ENCODE results near the gene E2F2.
A peak's percentile ranks its signal among the peaks of the same experiment; 100 is the strongest.

E2F2 gene

DNA sequence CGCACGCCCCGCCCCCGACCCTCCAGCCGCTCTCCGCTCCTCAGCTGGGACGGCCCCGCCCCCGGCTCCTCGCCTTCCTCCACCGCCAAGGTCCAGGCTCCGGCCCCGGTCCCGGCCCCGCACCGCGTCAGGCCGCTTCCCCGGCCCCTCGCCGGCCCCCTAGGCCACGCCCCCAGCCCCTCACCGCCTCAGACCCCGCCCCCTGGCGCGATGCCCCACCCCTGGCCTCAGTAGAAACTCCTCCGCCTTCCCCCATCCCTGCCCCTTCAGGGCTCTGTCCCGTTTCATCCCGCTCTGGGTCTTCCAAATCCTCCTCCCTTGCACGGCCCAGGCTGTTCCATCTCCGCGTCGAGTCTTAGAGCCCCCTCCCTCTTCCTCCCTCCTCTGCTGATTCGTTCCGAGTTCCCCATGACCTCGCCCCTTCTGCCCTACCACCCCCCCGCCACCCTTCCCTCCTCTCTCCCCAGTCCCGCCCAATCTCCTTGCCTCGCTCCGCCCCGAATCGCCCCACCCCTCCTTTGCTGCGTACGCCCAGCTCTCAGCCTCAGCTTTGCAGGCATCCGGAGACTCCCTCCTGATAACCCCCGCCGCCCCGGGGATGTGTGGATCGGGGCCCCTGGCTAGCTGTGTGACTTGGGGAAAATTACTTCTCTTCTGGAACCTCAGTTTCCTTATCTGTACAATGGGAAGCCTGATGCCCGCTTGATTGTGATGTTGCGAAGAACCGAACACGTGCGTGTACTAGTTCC, 46.6 kb downstream of the E2F2 start:
- DNase-seq (ENCODE audit: low spot score) = peak; percentile 92

GRCh38 chr1:23483321-23484252, 47.4 kb downstream of the E2F2 start, which contains the start of gene ASAP3:
Gene ASAP3, minus strand, starts transcription at chr1:23484179. Its CDS starts 46 bp downstream, at chr1:23484133.
- DNase-seq (ENCODE audit: low spot score) = peak; percentile 25

DNA sequence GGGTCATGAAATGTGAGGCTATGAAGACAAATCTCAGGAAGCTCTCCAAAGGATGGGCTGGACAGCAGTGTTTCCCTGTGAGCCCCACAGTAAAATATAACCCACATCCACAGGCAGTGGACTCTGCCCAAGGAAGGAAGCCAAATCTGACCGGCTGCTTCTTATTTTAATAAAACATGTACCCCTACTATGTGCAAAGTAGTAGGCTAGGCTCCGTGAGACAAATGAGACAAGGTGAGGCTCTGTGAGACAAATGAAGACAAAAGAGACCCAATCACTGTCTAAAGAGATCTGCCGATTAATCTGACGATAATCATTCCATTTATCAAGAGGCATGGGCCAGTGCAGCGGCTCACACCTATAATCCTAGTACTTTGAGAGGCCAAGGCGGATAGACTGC, 49.1 kb downstream of the E2F2 start:
- DNase-seq (ENCODE audit: low spot score) = no peak

DNA sequence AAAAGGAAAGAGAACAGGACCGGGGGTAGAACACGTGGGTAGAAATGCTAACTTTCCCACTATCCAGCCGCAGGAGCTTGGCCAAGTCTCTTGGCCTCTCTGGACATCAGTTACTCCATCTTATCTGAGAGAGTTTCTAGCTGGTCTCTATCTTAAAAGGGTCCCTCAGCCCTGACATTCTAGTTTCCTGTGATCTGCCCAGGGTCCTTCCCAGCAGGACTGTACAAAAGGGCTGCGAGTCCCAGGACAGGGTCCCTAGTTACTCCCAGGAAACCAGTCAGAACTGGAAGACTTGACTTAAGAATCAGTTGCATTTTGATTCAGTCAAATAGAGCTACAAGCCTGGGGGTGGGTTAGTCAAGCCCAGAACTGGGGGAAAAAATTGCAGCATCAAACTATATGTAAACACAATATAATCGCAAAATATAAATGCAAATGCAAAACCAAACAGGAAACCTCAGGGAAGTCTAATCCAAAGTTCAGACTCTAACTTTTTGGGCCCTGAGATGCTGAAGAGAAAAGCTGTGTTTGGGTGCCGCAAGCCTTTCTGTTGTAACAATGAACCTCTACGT, 49.9 kb downstream of the E2F2 start:
- no peak for DNase-seq (ENCODE audit: low spot score)

GRCh38 chr1:23480187-23481025, 50.6 kb downstream of the E2F2 start:
- no peak for DNase-seq (ENCODE audit: low spot score)

- no peak for DNase-seq (ENCODE audit: low spot score)
Measured at GRCh38 chr1:23479666-23479941, 51.4 kb downstream of the E2F2 start.

DNA sequence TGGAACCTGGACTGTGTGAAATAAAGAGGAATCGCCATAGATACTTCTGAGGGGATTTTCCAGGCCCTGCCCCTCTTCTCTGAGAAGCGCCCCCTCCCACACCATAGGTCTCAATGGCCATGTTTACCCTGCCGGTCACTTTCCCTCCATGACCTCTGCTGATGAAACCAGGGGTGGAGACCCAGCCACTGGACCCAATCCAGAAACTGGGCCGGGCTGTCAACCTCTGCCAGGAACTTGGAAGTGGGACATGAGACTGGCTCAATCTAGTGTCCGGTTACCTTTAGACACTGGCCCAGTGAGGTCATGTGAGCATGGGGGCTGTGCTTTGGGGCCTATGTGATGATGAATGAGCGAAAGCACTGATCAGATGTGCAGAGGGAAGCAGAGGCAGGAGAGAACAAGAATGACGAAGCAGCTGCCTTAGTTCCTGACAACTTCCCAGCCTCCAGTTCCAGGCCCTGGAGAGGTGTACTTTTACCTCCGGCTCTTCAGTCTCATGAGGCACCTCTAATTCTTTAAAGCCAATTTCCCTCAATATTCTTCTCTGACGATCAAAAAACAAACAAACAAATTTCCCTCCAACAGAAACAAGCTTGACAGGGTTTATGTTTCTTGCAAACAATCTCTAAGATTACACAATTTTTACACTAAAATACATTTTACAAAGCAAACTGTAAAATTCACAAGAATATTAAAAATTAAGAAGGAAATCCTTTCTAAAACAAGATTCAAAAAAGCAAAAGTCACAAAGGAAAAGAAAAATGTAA, 52.0 kb downstream of the E2F2 start:
- DNase-seq (ENCODE audit: low spot score) = no peak

- no peak for DNase-seq (ENCODE audit: low spot score)
Measured at GRCh38 chr1:23477359-23478144, 53.5 kb downstream of the E2F2 start.

GRCh38 chr1:23475641-23476040, 55.4 kb downstream of the E2F2 start:
- no peak for DNase-seq (ENCODE audit: low spot score)

DNA sequence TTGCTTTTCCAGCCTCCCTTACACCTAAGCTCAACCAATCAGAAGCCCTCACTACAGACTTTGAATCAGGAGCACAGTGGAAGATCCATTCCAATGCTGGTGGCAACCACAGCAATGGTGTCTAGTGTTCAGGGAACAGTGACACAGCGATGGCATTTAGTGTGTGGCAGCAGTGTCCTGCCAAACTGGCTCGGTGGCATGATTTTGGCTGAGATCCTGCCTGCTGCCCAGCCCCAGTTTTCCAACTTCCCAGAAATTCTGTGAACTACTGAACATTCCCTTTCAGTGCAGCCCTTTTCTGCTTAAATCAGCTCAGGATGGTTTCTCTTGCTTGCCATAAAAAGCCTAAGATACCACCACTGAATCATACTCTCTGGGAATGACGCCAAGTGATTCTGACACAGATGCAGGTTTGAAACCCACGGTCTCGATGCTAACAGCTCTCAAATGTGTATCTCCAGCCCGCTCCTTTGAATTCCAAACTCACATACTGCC, 55.9 kb downstream of the E2F2 start:
- no peak for DNase-seq (ENCODE audit: low spot score)

DNA sequence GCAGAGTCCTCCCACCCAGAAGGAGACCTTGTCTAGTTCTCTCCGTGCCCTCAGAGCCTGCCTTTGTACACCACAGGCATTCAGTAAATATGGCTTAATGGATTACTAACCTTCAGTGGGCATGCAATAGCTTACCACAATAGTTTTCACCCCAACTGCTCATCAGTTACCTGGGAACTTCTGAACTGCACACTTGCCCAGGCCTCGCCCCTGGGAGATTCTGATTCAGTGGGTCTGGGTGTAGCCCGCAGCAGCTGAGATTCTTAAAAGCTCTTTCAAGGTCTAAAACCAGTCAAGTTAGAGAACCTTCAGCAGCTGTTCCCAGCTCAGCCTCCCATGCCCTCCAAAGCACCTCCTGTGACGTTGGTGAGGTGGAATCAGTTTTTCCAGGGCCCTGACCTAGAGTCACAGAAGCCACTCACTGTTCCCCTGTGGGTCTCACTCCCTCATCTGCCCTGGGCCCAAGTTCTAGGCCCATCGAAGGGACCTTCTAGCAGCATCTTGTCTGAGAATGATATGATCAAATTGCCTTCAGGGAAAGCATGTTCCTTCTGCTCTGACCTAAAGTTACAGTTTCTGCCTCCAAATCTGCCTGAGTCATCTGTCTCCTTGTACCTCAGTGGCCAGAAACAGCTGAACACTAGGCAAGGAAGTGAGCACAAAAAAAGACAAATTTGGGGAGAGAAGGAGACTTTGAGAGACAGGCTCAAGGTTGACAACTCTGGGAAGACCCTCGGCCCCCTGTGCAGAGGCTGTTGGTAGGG, 57.8 kb downstream of the E2F2 start:
- no peak for DNase-seq (ENCODE audit: low spot score)

DNA sequence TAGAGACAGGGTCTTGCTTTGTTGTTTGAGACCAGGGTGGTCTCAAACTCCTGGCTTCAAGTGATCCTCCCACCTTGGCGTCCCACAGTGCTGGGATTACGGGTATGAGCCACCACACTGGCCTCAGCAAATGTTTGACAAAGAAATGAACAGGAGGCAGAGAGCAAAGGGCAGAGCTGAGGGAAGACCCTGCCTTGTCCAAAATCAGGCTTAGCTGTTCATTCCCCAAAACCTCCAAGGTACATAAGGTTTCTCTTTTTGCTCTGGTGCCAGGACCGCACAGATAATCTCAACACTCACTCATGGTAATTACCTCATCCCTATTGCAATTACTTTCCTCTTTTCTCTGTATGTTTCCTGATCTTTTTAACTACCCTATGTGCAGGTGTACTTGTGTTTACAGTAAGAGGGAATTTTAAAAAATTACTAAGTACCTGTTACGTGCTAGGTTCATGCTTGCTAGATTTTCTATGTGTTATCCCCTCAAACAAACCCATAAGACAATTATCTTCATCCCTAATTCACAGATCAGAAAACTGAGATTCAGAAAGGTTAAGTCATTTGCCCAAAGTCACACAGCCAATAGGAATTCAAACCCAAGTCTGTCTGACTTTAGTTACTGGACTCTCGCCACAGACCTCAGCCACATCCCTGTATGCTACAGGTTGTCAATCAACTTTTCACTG, 58.5 kb downstream of the E2F2 start:
- DNase-seq (ENCODE audit: low spot score) = no peak

DNA sequence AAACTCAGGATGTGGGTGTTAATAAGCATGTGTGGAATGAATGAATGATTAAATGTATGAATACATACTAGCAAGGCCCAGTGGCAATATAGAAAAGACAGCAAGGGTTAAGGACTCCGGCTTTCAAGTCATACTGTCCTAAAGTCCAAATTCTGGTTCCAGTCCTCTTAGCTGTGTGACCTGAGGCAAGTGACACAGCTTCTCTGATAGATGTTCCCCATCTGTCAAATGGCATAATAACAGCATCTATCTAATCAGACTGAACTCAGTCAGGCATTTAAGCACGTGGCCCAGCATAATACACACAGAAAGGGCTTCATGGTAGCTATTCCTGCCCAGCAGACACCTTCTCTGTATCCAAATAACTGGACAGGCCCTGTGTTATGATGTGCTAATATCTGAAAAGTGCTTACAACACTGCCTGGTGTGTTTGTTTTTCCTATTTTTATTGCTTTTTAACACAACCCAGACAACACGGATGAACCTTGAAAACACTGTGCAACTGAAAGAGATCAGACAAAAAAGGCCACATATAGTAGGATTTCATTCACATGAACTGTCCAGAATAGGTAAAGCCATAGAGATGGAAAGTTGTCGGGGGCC, 59.5 kb downstream of the E2F2 start:
- DNase-seq (ENCODE audit: low spot score) = no peak

DNA sequence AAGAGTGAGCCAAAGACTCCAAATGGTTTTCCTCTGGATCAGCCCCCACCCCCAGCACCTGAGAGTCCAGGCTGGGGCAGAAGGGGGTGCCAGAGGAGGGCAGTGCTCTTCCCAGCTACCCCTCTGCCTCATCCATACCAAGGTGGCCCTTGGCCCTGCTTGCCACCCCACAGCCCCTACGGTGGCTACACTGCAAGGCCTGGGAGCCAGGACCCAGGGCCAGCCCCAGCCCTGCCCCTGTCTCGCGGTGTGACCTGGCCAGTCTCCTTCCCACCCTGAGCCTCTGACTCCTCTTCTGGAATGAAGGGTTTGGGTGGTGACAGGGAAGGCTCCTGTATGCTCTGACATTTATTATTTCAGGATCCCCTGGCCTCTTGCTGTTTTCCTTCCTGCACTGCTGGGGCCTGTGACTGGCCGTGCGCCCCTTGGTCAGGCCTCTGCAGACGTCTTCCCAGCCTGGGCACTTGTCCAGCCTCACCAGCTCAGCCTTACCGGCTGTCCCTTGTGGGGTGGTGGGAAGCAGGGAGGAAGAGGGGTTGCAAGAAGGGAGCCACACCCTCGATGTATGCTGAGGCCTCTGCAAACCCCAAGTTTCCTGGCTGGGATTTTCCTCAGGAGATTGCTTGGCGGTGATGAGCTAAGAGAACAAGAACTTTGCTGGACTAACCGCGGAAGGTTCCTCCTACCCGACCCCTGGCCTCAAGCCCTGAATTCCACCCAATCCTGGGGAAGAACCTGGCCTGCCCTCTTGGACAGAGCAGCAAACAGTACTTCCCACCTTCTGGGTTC, 60.6 kb downstream of the E2F2 start:
- no peak for DNase-seq (ENCODE audit: low spot score)

DNA sequence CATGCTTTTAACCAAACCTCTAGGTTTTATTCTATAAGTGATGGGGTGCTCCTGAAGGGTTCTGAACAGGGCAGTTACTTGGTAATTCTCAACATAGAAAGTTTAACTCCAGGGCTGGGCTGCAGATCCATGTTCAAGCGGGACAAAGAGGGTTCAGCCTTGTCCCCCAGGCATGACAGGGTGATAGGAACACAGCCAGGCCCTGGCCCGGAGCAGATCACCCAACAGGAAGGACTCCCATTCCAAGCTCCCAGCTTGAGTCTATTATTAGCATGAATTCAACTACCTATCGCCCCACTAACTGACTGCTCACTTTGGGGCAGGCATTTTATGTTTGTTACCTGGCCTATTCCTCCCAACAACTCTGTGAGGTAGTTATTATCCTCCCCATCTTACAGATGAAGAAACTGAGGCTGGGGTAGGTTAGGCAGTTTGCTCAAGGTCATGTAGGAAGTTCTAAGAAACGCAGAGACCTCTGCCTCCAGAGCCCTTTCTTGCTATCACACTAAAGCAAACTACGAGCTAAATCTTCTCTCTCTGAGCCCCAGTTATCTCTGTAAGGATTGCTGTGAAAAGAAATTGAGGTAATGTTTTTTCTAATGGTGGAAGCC, 61.6 kb downstream of the E2F2 start:
- DNase-seq (ENCODE audit: low spot score) = no peak

- no peak for DNase-seq (ENCODE audit: low spot score)
Measured at GRCh38 chr1:23466423-23466989, 64.5 kb downstream of the E2F2 start.

Data from SK-N-DZ (cell line).